Fibroblast of skin of scalp (primary cell): Measurements from ENCODE around the gene RHOV.

Source experiments
- DNase-seq: peaks from one replicate; pipeline ENCODE4 v3.0.0-alpha.2; 2013

RHOV gene

DNA sequence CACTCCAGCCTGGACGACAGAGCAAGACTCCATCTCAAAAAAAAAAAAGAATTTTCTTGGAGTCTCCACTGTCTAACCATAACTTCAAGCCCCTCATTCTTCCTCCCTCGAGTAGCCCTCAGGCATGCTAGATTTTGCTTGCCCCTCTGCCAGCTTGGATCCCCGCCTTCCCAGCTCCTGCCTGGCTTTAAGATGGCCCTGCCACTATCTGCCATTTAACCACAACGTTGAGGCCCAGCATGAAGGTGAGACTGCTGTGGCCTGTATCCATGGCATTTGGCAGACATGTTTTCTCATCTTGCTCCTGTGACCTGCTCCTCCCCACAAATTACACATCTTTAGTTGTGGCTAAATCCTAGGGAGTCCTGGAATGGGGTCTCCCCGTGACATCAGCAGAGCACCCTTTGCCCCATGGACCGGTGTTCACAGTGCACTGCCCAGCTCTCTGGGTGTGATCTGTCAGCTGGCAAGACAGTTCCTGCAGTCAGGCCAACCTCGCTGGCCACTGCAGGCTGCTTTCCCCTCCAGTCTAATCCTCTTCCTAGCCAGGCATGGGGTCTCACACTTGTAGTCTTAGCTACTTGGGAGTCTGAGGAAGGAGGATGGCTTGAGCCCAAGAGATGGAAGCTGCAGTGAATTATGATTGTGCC is 30.6 kb upstream of the RHOV start:
- no peak for DNase-seq

DNA sequence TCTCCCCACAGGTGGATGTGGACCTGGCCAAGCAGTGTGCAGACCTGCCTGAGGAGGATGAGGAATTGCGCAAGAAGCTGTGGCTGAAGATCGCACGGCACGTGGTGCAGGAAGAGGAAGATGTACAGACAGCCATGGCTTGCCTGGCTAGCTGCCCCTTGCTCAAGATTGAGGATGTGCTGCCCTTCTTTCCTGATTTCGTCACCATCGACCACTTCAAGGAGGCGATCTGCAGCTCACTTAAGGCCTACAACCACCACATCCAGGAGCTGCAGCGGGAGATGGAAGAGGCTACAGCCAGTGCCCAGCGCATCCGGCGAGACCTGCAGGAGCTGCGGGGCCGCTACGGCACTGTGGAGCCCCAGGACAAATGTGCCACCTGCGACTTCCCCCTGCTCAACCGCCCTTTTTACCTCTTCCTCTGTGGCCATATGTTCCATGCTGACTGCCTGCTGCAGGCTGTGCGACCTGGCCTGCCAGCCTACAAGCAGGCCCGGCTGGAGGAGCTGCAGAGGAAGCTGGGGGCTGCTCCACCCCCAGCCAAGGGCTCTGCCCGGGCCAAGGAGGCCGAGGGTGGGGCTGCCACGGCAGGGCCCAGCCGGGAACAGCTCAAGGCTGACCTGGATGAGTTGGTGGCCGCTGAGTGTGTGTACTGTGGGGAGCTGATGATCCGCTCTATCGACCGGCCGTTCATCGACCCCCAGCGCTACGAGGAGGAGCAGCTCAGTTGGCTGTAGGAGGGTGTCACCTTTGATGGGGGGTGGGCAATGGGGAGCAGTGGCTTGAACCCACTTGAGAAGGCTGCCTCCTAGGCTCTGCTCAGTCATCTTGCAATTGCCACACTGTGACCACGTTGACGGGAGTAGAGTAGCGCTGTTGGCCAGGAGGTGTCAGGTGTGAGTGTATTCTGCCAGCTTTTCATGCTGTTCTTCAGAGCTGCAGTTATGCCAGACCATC is 28.8 kb upstream of the RHOV start:
- no peak for DNase-seq

DNA sequence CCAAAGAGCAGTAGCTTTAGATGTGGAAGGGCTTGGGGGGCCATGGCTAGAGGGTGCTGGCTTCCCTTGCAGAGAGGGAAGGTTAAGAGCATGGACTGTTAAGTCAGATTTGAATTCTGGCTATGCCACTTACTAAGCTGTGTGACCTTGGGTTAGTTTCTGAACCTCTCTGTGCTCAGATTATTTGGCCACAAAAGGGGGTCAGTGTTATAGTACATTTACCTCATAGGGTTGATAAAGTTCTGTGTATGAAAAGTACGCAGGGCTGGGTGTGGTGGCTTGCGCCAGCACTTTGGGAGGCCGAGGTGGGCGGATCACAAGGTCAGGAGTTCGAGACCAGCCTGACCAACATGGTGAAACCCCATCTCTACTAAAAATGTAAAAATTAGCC is 27.0 kb upstream of the RHOV start:
- no peak for DNase-seq

DNA sequence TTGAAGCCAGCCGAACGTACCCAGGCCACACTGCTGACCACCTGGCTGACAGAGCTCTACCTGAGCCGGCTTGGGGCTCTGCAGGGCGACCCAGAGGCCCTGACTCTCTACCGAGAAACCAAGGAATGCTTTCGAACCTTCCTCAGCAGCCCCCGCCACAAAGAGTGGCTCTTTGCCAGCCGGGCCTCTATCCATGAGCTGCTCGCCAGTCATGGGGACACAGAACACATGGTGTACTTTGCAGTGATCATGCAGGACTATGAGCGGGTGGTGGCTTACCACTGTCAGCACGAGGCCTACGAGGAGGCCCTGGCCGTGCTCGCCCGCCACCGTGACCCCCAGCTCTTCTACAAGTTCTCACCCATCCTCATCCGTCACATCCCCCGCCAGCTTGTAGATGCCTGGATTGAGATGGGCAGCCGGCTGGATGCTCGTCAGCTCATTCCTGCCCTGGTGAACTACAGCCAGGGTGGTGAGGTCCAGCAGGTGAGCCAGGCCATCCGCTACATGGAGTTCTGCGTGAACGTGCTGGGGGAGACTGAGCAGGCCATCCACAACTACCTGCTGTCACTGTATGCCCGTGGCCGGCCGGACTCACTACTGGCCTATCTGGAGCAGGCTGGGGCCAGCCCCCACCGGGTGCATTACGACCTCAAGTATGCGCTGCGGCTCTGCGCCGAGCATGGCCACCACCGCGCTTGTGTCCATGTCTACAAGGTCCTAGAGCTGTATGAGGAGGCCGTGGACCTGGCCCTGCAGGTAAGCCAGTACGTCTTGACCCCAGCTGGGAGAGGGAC is 26.4 kb upstream of the RHOV start:
- no peak for DNase-seq

DNA sequence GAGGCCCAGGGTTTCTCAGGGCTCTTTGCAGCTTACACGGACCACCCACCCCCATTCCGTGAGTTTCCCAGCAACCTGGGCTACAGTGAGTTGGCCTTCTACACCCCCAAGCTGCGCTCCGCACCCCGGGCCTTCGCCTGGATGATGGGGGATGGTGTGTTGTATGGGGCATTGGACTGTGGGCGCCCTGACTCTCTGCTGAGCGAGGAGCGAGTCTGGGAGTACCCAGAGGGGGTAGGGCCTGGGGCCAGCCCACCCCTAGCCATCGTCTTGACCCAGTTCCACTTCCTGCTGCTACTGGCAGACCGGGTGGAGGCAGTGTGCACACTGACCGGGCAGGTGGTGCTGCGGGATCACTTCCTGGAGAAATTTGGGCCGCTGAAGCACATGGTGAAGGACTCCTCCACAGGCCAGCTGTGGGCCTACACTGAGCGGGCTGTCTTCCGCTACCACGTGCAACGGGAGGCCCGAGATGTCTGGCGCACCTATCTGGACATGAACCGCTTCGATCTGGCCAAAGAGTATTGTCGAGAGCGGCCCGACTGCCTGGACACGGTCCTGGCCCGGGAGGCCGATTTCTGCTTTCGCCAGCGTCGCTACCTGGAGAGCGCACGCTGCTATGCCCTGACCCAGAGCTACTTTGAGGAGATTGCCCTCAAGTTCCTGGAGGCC is 25.6 kb upstream of the RHOV start:
- no peak for DNase-seq

DNA sequence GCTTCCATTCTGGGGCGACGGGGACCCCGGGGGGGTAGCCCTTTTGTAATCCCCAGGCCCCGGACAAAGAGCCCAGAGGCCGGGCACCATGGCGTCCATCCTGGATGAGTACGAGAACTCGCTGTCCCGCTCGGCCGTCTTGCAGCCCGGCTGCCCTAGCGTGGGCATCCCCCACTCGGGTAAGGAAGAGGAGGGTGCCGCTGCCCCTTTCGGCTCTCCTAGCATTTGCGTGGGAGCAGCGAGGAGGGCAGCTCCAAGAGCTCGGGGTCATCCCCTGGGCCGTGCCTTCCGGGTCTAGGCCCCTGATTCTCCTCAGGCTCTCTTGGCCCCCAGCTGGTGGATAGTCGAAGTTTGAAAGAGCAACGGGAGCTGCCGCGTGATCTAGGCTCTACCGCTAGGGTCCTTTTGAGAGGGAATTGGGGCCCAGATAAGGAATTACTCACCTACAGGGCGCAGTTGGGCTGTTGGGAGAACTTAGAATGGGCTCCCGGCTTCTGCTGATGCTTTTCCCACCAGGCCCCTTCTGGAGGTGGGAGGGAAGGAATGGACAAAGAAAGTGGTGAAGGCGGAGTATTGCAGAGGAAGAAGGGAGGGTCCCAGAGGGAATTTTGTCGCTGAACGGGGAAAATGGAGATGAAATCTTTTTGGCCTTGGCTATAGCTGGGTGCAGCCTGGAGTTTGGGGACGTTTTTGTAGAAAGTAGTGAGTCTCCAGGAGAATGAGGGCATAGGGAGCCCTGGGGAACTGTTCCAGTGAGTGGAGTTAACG is 20.8 kb upstream of the RHOV start:
- DNase-seq: peak; percentile 74

DNA sequence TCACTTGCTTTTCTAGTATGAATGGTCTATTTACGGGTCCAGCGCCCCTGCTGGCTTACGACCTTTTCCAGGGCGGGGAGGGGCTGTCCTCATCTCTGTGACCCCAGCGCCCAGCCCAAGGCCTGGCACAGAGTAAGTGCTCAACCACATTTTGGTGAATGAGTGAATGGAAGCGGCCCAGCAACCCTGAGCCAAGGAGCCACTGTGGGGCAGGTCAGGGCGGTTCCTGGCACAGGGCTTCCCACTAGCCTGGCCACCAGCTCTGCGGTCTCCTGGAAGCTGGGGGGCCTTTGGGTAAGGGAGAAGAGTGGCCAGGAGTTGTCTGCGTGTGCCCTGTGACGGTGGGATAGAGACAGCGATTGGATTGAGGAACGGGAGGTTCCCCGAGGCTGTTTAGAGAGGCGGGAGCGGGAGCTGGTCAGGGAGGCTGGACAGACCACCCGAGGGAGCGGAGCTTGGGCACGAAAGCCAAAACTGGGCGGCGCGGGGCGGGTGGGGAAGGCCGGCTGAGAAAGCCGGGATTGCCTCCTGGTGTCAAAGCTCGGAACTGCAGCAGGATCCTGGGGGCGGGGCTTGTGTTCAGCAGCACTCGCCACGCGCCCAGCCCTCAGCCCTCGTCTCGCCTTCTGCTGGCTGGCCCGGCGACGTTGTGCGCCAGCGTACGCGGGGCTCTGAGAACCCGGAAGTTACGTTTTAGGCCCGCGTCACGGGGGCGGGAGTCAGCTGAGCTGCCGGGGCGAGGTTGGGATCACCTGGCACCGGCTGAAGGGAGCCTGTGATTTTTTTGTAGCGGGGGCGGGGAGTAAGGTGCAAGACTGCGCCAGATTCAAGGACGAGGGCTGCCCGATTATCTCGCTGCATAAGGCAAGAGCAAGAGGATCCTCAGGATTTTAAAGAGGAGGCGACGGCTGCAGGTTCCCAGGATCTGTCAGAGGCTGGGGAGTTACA is 20.0 kb upstream of the RHOV start, which contains the start of gene VPS18:
TSS of gene VPS18 (plus strand) at position 718 of the 948 bp plus-strand sequence. CDS start 319 bp downstream, outside the sequence.
- DNase-seq: peak; percentile 96

DNA sequence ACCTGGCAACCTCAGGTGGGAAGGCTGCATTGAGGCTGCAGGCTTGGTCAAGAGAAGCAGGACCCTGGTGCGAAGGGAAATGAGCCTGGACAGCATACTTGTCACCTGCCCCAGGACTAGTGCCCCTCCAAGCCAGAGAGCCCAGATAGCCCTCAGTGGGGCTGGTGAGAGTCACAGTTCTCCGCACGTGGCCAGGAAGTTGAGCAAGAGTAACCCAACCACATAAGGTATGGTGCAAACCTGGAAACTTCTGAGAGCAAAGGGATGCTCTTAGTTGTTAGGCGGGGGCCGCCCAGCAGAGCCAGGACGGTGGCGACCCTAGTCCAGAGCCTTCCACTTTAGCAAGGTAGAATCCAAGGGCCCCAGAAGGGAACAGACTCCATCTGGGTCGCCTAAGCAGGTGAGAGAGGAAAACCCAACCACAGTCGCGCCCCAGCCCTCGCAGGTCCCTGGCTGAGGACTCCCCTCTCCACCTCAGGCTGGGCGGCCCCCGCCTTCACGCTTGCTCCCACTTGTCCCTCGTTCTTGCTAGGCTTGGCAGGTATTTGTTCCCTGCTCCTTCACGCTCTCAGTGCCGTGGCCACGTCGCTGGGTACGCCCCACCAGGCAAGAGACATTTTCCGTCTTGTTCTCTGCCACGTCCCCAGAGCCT is 19.1 kb upstream of the RHOV start:
- no peak for DNase-seq

DNA sequence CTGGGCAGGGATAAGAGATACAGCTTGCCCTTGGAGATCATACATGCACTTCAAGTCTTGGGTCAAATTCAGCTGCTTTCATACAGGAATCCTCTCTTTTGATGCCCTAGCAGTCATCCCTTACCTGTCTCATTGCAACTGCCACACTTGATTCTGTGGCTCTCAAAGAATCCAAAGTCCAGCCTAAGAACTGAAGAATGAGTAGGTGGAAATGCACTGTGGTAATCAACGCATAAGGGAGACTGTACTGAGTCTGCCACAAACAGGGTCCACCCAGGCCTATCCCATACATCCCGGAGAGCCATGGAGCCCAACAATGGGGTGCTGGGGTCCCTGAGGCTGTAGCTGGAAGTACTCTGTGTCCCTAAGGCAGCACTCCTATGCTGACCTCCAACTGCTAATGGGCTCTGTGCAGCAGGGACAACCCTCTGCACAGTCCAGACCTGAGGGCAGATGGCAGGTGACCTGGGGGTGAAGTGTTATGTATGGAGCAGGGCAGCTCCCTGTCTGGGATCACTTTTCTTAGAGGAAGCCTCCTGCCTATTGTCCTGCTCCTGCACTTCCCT is 18.5 kb upstream of the RHOV start:
- DNase-seq: no peak

DNA sequence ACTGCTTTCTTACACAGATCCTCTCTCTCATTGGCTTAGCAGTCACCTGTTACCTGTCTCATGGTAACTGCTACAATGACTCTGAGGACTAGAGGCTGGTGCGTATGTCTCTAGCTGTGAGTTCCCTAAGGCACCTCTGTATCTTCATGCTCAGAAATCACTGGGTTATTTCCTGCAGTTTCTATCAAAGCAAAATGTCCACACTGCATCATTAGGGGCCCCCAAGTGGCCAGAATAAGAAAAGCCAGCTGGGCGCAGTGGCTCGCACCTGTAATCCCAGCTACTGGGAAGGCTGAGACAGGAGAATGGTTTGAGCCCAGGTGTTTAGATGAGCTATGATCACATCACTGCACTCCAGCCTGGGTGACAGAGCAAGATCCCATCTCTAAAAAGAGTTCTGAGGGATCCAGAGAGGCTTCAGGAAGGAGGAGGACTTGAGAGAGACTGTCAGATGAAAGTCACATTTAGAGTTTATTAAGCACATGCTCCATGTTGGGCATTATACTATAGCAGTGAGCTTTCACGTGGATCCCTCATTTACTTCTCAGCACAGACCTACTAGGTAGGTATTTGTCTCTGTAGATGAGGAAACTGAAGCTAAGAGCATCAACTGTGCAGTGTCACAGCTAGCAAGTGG is 17.9 kb upstream of the RHOV start:
- DNase-seq: peak; percentile 48

DNA sequence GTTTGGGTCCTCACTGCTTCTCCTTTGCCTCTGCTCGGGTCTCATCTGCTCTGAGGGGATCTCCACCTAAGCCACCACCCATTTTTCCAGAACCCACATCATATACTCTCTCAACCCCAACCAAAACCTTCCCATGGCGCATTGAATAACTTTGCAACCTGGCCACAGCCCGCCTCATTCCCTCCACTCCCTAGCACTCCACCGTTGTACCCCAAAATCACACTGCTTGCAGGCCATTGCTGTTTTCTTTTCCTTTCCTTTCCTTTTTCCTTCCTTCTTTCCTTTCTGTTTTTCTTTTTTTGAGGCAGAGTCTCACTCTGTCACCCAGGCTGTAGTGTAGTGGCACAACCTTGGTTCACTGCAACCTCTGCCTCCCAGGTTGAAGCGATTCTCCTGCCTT is 17.1 kb upstream of the RHOV start:
- DNase-seq: no peak

DNA sequence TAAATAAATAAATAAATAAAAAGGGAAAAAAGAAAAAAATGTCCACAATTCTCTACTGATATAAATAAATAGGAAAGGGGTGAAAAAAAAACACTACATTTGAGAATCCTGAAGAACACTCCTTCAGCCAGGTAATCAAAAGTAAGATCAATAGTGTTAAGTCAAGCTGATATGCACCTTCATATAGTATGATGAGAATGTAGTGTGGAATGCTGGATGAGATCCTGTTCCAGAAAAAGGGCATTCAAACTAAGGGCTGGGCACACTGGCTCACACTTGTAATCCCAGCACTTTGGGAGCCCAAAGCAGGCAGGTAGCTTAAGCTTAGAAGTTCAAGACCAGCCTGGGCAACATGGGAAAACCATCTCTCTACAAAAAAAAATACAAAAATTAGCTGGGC is 15.1 kb upstream of the RHOV start:
- DNase-seq: no peak

DNA sequence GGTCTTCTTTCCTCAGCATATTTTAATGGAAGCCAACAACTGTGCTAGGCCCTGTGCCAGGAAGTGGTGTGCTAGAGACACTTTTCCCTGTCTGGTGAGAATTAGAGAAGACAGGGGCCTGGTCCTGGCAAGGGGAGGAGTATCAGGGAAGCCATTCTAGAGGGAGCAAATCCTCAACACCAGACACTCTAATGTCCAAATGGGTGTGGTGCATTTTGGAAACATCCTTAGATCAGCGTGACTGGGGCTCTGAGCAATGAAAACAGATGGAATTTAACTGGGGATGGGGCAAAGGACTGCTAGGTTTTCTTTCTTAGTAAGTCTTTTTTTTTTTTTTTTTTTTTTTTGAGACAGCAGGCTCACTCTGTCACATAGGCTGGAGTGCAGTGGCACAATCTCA is 12.6 kb upstream of the RHOV start:
- DNase-seq: no peak

DNA sequence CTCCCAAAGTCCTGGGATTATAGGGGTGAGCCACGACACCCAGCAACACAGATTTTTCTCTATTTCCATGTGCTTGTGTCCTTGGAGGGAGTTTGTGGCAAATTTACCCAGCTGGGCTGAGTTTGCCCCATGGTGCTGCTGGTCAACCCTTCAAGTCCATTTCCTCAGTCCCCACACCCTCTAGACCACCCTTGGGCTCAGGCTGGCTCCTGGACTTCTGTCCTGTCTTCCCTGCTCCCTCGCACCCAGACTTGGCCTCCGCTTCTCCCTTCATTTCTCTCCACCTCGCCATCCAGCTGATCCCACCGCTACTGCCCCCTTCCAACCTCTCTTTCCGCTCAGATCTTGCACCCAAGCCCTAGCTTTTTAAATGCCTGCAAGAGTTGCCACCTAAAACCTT is 7.3 kb upstream of the RHOV start:
- DNase-seq: no peak

DNA sequence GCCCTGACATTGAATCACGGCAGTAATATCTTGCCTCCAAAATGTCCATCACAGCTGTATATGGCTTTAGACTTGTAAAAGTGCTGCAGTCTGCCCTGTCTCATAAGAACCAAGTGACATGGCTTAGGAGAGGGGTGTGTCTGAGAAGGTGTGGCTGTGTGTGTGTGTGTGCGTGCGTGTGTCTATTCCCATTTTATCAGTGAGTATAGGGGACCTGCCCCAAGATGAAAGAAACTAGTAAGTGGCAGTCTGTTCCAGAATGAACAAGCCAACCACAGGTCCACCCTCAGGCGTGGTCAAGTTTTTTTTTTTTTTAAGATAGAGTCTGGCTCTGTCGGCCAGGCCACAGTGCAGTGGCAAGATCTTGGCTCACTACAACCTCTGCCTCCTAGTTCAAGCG is 5.6 kb upstream of the RHOV start:
- DNase-seq: no peak

DNA sequence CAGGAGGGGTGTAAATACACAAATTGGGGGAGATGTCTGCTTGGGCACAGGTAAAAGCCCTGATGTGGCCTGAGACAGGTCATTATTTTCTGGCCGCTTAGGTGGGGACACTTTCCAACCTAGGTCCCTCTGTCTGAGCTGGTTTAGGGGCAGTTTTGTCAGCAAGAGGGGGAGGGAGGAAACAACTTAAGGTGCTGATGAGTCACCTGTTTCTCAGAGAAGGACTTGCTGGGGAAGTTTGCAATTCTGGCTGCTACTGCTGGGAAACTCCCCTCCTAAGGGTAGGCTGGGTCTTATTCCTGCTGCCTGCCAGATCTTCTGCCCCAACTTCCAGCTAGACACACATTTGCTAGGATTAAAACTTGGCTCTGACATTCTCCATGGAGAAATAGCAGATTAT is 4.8 kb upstream of the RHOV start:
- DNase-seq: no peak

DNA sequence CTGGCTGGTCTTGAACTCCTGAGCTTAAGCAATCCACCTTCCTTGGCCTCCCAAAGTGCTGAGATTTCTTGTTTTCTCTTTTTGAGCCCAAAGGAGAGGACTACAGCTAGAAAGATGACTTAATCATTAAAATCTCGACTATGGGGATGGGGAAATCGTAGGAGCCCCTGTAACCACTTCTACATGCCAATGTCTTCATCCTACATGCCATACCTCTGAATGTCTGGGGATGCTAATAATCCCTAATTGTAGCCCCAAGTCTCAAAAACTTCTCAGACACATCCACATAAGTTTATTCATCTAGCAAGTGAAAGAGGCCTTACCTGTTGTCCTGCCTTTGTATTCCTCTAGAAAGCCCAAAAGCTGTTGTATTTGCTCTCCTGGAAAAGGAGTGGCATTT is 3.7 kb upstream of the RHOV start:
- DNase-seq: no peak

DNA sequence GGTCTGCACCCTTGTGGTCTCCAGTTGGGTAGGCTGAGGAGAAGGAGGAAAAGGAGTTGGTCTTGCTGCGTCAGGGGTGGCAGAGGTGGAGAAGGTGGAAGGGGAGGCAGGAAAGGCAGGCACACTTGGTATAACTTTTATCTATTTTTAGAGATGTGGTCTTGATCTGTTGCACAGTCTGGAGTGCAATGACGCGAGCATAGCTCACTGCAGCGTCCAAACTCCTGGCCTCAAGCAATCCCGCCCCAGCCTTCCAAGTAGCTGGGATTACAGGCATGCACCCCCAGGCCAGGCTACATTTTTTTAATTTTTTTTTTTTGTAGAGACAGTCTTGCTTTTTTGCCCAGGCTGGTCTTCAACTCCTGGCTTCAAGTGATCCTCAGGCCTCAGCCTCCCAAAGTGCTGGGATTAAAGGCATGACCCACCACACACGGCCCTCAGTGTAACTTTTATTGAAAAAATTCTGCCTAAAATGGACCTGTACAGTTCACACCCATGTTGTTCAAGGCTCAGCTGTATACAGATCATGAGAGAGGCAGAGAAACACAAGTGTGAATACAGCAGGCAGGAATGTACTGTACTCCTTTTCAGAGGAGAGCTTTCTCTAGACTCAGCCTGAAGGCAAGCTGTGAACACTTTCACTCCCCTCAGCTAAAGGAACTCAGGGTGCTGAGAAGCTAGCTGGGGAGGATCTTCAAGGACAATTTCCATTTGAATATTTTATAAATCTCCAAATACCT is 2.1 kb upstream of the RHOV start:
- no peak for DNase-seq
